ENCODE measurements around the gene CYP2C8. TPM values are rescaled to one million over a fixed set of nuclear protein-coding genes. Genes with fewer than 3 reads are reported as not detected.

CYP2C8 gene
- total and polyA plus RNA-seq, 2 of the 4 experiments (the other 2 are of a cell fraction), result 0.05 TPM; not detected in 1

DNA sequence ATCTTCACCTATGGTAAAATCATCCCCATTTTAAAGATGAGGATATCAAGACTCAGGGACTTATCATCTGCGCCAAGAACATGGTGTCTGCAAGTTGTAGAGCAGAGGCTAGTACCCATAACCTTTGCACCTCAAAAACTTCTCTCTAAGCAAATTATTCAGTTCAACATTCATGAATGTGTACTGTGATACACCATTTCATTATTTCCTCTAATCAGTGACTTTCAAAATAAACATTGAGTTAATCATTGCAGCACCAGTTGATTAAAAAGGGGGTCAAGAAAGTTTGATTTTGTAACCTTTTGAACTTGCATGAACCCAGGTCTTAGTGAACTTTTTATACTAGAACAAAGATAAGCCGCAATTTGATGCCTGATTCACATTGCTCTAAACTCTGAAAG is 47.6 kb upstream of the CYP2C8 start:
- Histone ChIP-seq H4K5ac (ENCODE audit: low read depth, low read length) (no peak overlapping the region), H3K9ac (ENCODE audit: low read depth, low read length) (no peak overlapping the region), H2AFZ (replicated peaks; ENCODE audit: low read length, poor library complexity) (no peak overlapping the region), H3K9me1 (ENCODE audit: insufficient read depth, low read length) (no peaks in the 10 kb centered on the region), H3K23ac (ENCODE audit: low read depth, low read length) (no peak overlapping the region), H3K27me3 (ENCODE audit: control insufficient read depth, insufficient read depth, low read length) (no peaks in the 10 kb centered on the region), H3K56ac (ENCODE audit: extremely low read depth, insufficient read depth, low read length) (no peak overlapping the region), H2BK15ac (ENCODE audit: low read depth, low read length) (no peak overlapping the region), H2BK5ac (ENCODE audit: low read depth, low read length, poor library complexity, severe bottlenecking) (no peak overlapping the region), H4K91ac (ENCODE audit: insufficient read depth, low read depth, low read length) (no peak overlapping the region), H3K27ac (ENCODE audit: insufficient read depth, low read length) (no peak overlapping the region), H3K14ac (replicated peaks; ENCODE audit: low read depth, low read length) (no peak overlapping the region), H2BK120ac (ENCODE audit: low read depth, low read length) (no peak overlapping the region), H3K4me3 (ENCODE audit: insufficient read depth, low read depth, low read length) (no peak overlapping the region), H3K9me3 (ENCODE audit: control insufficient read depth, insufficient read depth, low read length) (no peaks in the 10 kb centered on the region), H3K4ac (ENCODE audit: low read depth, low read length) (no peak overlapping the region), H3K4me2 (ENCODE audit: low read depth, low read length) (no peak overlapping the region), H4K8ac (ENCODE audit: low read depth in 2 of 2, low read length in 2 of 2) (no peak overlapping the region), H3K4me1 (ENCODE audit: control insufficient read depth, insufficient read depth, low read length) (no peaks in the 10 kb centered on the region), H2AK9ac (replicated peaks; ENCODE audit: low read depth, low read length, poor library complexity) (no peak overlapping the region), H3K36me3 (ENCODE audit: control insufficient read depth, insufficient read depth, low read length) (no peaks in the 10 kb centered on the region), H2BK20ac (ENCODE audit: low read depth, low read length) (no peak overlapping the region), H3K79me1 (ENCODE audit: low read depth in 1 of 2, low read length in 2 of 2) (no peaks in the 10 kb centered on the region), H4K20me1 (ENCODE audit: insufficient read depth, low read length) (no peaks in the 10 kb centered on the region), H2AK5ac (ENCODE audit: low read depth, low read length) (no peak overlapping the region), H3K18ac (ENCODE audit: low read depth, low read length) (no peak overlapping the region)
- dilution Hi-C loops (cut with HindIII; ENCODE audit: low sequenced_read_pairs, unreplicated experiment) (no loop called here), intact Hi-C loops (cut with micrococcal nuclease) (no loop called here), in situ Hi-C loops (cut with MboI; ENCODE audit: low sequenced_read_pairs) (no loop called here)
- POLR2A ChIA-PET (ENCODE audit: unreplicated experiment), result no interaction called here
- CTCF ChIA-PET, result no interaction called here
- DNase-seq (no peak), ATAC-seq (ENCODE audit: low read depth) (no peak)
- WGBS, 2 experiments (ENCODE audit: extremely low coverage in 2 of 2, insufficient read length in 1 of 2), result 0% methylated on average over 1 of the region's 2 CpGs; no CpG with 5 or more reads in 1 of the 2 experiments
- no TSS peak for BruUV-seq (replicated peaks)
- TF ChIP-seq CHD1 (IDR thresholded peaks at IDR 0.05; ENCODE audit: low read depth, low read length), result no peak
- TF ChIP-seq, protein P1, sequence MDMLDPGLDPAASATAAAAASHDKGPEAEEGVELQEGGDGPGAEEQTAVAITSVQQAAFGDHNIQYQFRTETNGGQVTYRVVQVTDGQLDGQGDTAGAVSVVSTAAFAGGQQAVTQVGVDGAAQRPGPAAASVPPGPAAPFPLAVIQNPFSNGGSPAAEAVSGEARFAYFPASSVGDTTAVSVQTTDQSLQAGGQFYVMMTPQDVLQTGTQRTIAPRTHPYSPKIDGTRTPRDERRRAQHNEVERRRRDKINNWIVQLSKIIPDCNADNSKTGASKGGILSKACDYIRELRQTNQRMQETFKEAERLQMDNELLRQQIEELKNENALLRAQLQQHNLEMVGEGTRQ (IDR thresholded peaks at IDR 0.05; ENCODE audit: low read depth, low read length), result no peak
- no peak for TF ChIP-seq RFX5 (IDR thresholded peaks at IDR 0.05; ENCODE audit: low read depth, low read length)
- TF ChIP-seq, protein P2, sequence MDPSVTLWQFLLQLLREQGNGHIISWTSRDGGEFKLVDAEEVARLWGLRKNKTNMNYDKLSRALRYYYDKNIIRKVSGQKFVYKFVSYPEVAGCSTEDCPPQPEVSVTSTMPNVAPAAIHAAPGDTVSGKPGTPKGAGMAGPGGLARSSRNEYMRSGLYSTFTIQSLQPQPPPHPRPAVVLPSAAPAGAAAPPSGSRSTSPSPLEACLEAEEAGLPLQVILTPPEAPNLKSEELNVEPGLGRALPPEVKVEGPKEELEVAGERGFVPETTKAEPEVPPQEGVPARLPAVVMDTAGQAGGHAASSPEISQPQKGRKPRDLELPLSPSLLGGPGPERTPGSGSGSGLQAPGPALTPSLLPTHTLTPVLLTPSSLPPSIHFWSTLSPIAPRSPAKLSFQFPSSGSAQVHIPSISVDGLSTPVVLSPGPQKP (IDR thresholded peaks at IDR 0.05; ENCODE audit: borderline replicate concordance, low read depth, low read length), result no peak
- TF ChIP-seq POLR2A (IDR thresholded peaks at IDR 0.05; ENCODE audit: low read depth, low read length), result no peak
- TF ChIP-seq MAZ (IDR thresholded peaks at IDR 0.05; ENCODE audit: borderline replicate concordance, low read depth, low read length), result no peak
- no peak for TF ChIP-seq RAD21 (IDR thresholded peaks at IDR 0.05; ENCODE audit: low read length)
- no peak for TF ChIP-seq CEBPB (IDR thresholded peaks at IDR 0.05; ENCODE audit: low read depth, low read length)
- TF ChIP-seq MAFK (IDR thresholded peaks at IDR 0.05; ENCODE audit: low read depth, low read length), result no peak
- TF ChIP-seq, protein P3, sequence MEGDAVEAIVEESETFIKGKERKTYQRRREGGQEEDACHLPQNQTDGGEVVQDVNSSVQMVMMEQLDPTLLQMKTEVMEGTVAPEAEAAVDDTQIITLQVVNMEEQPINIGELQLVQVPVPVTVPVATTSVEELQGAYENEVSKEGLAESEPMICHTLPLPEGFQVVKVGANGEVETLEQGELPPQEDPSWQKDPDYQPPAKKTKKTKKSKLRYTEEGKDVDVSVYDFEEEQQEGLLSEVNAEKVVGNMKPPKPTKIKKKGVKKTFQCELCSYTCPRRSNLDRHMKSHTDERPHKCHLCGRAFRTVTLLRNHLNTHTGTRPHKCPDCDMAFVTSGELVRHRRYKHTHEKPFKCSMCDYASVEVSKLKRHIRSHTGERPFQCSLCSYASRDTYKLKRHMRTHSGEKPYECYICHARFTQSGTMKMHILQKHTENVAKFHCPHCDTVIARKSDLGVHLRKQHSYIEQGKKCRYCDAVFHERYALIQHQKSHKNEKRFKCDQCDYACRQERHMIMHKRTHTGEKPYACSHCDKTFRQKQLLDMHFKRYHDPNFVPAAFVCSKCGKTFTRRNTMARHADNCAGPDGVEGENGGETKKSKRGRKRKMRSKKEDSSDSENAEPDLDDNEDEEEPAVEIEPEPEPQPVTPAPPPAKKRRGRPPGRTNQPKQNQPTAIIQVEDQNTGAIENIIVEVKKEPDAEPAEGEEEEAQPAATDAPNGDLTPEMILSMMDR (conservative IDR thresholded peaks at IDR 0.05; ENCODE audit: low read depth, low read length), result no peak
- no peak for TF ChIP-seq RCOR1 (IDR thresholded peaks at IDR 0.05; ENCODE audit: insufficient replicate concordance, low read length)

All from IMR-90 (cell line).